IPS-11a (cell line): ENCODE results near the gene ERN1.

Source experiments
- H3K4me3 ChIP-seq: one replicate; pipeline ENCODE4 v1.5.1; 2013; ENCODE audit warnings: low read depth, low read length, control low read depth

The ERN1 gene

GRCh38 chr17:64087252-64088005 lies 42.5 kb downstream of the ERN1 start:
- H3K4me3 ChIP-seq: no peak overlapping the region

DNA sequence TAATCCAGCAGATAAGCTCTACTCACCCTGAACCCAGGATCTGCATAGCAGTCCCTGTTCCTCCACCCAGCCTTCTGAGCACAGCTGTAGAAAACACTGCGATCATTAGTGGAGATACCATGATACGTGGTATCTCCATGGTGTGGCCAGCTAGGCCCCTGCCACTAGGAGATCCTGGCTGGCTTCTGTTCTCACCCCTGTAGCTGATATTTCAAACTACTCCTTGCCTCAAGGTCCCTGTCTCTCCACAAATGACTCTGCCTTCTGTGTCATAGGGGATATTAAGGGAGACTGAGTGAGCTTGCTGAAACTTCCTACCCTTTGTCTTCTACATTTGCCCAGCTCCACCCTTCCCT lies 44.3 kb downstream of the ERN1 start:
- no peak overlapping the region for H3K4me3 ChIP-seq

GRCh38 chr17:64084940-64085649 lies 44.8 kb downstream of the ERN1 start:
- H3K4me3 ChIP-seq: no peak overlapping the region

- no peak overlapping the region for H3K4me3 ChIP-seq
Measured at GRCh38 chr17:64084086-64084939, 45.6 kb downstream of the ERN1 start.

GRCh38 chr17:64083563-64084085 lies 46.3 kb downstream of the ERN1 start:
- no peak overlapping the region for H3K4me3 ChIP-seq

DNA sequence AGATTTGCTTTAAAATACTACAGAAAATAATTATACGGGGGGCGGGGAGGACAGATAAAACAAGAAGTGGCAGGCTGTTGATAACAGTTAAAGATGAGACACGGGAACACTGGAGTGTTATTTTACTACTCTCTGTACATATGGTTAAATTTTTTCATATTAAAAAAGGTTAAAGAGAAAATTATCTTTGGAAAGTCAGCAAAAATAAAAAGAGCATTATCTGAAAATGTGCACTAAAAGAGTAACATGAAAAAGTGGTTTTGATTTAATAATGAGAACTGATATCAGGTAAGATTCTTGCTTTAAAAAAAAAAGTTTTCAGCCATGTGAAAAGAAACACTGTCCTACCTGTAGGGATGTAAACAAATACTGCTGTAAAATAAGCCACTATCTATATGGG lies 46.9 kb downstream of the ERN1 start:
- no peak overlapping the region for H3K4me3 ChIP-seq

GRCh38 chr17:64081802-64082799 lies 47.8 kb downstream of the ERN1 start:
- H3K4me3 ChIP-seq: no peak overlapping the region

DNA sequence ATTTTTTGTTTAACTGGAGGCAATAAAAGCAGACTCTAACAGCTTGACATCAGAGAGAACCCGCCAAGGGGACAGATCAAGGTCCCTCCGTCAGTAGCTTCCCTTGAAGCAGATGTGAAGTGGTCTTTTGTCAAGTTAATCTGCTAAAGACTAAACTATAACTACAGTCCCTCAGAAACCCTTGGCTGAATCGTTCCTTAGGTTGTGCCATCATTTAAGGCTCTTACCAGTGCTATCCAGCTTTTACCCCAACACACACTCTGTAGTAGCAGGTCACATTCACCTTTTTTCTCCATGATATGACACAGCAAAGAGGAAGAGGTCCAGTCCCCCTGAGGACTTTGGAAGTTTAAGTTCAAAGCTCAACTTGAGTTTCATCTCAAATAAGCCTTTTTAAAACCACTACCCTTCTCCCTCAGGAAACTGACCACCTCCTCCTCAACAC lies 49.7 kb downstream of the ERN1 start:
- no peak overlapping the region for H3K4me3 ChIP-seq

DNA sequence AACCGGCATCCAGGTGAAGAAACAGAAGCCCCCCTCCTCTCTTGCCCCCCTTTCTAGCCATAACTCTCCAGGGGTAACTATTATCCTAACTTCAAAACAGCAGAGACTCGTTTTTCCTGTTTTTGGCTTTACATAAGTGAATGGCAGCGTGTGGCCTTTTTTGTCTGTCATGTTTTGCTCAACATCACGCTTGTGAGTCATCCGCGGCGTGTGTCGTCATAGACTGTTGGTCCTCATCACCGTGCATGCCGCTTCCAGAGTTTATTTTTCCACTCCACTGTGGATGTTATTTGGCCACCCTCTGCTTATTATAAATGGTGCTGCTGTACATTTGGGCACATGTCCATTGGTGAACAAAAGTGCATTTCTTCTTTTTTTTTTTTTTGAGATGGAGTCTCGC lies 52.6 kb downstream of the ERN1 start:
- H3K4me3 ChIP-seq: no peak overlapping the region

- no peak overlapping the region for H3K4me3 ChIP-seq
Measured at GRCh38 chr17:64075913-64076312, 54.0 kb downstream of the ERN1 start.

- H3K4me3 ChIP-seq: no peak overlapping the region
Measured at GRCh38 chr17:64074704-64075426, 55.1 kb downstream of the ERN1 start.

GRCh38 chr17:64073771-64074703 lies 55.9 kb downstream of the ERN1 start:
- H3K4me3 ChIP-seq: no peak overlapping the region

GRCh38 chr17:64071111-64071510 lies 58.8 kb downstream of the ERN1 start:
- no peak overlapping the region for H3K4me3 ChIP-seq

GRCh38 chr17:64070213-64070612 lies 59.7 kb downstream of the ERN1 start:
- H3K4me3 ChIP-seq: no peak overlapping the region

- no peak overlapping the region for H3K4me3 ChIP-seq
Measured at GRCh38 chr17:64069143-64069542, 60.8 kb downstream of the ERN1 start.

DNA sequence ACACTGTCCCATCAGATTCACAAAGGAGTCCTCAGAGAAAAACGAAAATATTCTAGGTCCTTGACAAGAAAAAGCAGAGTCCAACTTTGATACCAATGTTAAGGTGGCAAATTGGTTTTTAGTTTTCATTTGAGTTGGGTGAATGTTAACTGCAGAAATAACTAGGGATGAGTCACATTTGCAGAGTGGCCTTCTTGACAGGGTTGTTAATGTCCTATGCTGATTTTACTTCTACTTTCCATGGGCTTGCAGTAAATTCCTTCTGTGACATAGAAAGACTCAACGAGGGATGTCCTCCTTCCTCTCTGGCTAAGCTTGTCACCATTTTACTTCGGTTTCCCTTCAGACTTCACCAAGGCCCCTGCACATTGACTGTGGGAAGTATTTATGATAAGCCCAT lies 62.3 kb downstream of the ERN1 start:
- no peak overlapping the region for H3K4me3 ChIP-seq

- no peak overlapping the region for H3K4me3 ChIP-seq
Measured at GRCh38 chr17:64066716-64067115, 63.2 kb downstream of the ERN1 start.

- no peak overlapping the region for H3K4me3 ChIP-seq
Measured at GRCh38 chr17:64065161-64065560, 64.8 kb downstream of the ERN1 start.
